ENCODE results near the gene RNASET2. TPM values are rescaled to one million over a fixed set of nuclear protein-coding genes. Genes with fewer than 3 reads are reported as not detected.

RNASET2 gene
- total and polyA plus RNA-seq, 3 donors from 2014 or later: 44.5 to 56.1 (median 50.2) TPM

- H3K4me3 ChIP-seq: no peak overlapping the region
- H3K4me1 ChIP-seq: no peaks in the 10 kb centered on the region
- no peak for DNase-seq
- no peak overlapping the region for H3K27ac ChIP-seq
- no peaks in the 10 kb centered on the region for H3K9me3 ChIP-seq
- intact Hi-C loops (cut with DNase I; ENCODE audit: low total_unique reads): no loop called here
- TF ChIP-seq POLR2A (IDR thresholded peaks at IDR 0.05): no peak
- TF ChIP-seq CTCF (IDR thresholded peaks at IDR 0.05): no peak
- no peaks in the 10 kb centered on the region for H3K27me3 ChIP-seq
- 93 to 94% methylated on average over 12 of the region's 12 CpGs for WGBS, 2 donors
- no peaks in the 10 kb centered on the region for H3K36me3 ChIP-seq (ENCODE audit: low read depth, missing control alignments)
These were observed 18.2 kb downstream of the RNASET2 start for GRCh38 chr6:166938150-166938549.

- H3K27me3 ChIP-seq: no peaks in the 10 kb centered on the region
- 89 to 90% methylated on average over 8 of the region's 8 CpGs for WGBS, 2 donors
- intact Hi-C loops (cut with DNase I; ENCODE audit: low total_unique reads): no loop called here
- H3K4me3 ChIP-seq: no peak overlapping the region
- no peaks in the 10 kb centered on the region for H3K4me1 ChIP-seq
- no peak overlapping the region for H3K27ac ChIP-seq
- no peak for DNase-seq
- H3K36me3 ChIP-seq (ENCODE audit: low read depth, missing control alignments): no peaks in the 10 kb centered on the region
- no peak for TF ChIP-seq CTCF (IDR thresholded peaks at IDR 0.05)
- TF ChIP-seq POLR2A (IDR thresholded peaks at IDR 0.05): no peak
- H3K9me3 ChIP-seq: no peaks in the 10 kb centered on the region
These were observed 18.6 kb downstream of the RNASET2 start for GRCh38 chr6:166937746-166938145.

GRCh38 chr6:166936079-166936787, 20.1 kb downstream of the RNASET2 start:
- intact Hi-C loops (cut with DNase I; ENCODE audit: low total_unique reads): no loop called here
- no peaks in the 10 kb centered on the region for H3K27me3 ChIP-seq
- H3K4me3 ChIP-seq: no peak overlapping the region
- no peaks in the 10 kb centered on the region for H3K9me3 ChIP-seq
- H3K36me3 ChIP-seq (ENCODE audit: low read depth, missing control alignments): no peaks in the 10 kb centered on the region
- no peak overlapping the region for H3K27ac ChIP-seq
- WGBS, 2 donors: 67 to 77% methylated on average over 8 of the region's 8 CpGs
- no peak for DNase-seq
- H3K4me1 ChIP-seq: no peaks in the 10 kb centered on the region
- TF ChIP-seq CTCF (IDR thresholded peaks at IDR 0.05) (no peak), POLR2A (IDR thresholded peaks at IDR 0.05) (no peak)

GRCh38 chr6:166935353-166935752, 21.0 kb downstream of the RNASET2 start:
- WGBS, 2 donors: 87 to 92% methylated on average over 7 of the region's 7 CpGs

More at GRCh38 chr6:166935353-166935752, 21.0 kb downstream of the RNASET2 start:
- Histone ChIP-seq H3K36me3 (ENCODE audit: low read depth, missing control alignments) (no peaks in the 10 kb centered on the region), H3K9me3 (no peaks in the 10 kb centered on the region), H3K4me1 (no peaks in the 10 kb centered on the region), H3K27me3 (no peaks in the 10 kb centered on the region), H3K4me3 (no peak overlapping the region), H3K27ac (no peak overlapping the region)
- DNase-seq: no peak
- no peak for TF ChIP-seq POLR2A (IDR thresholded peaks at IDR 0.05)
- TF ChIP-seq CTCF (IDR thresholded peaks at IDR 0.05): no peak
- intact Hi-C loops (cut with DNase I; ENCODE audit: low total_unique reads): no loop called here

Data from testis (tissue), 3 donors.